GM23338 (cell line): ENCODE measurements around the gene RSPH6A. TPM values are rescaled to one million over a fixed set of nuclear protein-coding genes. Genes with fewer than 3 reads are reported as not detected.
A peak's percentile ranks its signal among the peaks of the same experiment; 100 is the strongest.

ENCODE experiments used
- ATAC-seq: fragments of 200-7000 bp; cut with Tn5 transposase; 3 replicates; pipeline ENCODE4 v1.9.1; 2020
- DNase-seq: peaks from one replicate; pipeline ENCODE4 v3.0.0-alpha.2; 2015; ENCODE audit warnings: low spot score
- H2AFZ ChIP-seq: fragments of 200-600 bp; sonication (generic); 2 replicates; pipeline ENCODE4 v1.8.0; 2016; ENCODE audit warnings: antibody characterized with exemption, mild to moderate bottlenecking, moderate library complexity
- H3F3A ChIP-seq: fragments of 200-600 bp; sonication (generic); replicated peaks from 2 replicates; pipeline ENCODE4 v1.8.0; 2017; ENCODE audit warnings: antibody characterized with exemption, mixed run types, low read depth
- H3K27ac ChIP-seq: fragments of 200-600 bp; sonication (generic); 2 replicates; pipeline ENCODE4 v1.6.1; 2016; ENCODE audit warnings: low read depth
- H3K27me3 ChIP-seq: fragments of 200-600 bp; sonication (generic); 2 replicates; pipeline ENCODE4 v1.8.0; 2016; ENCODE audit warnings: mild to moderate bottlenecking, mixed run types, moderate library complexity; ENCODE audit not compliant: insufficient read depth
- H3K36me3 ChIP-seq: fragments of 200-600 bp; sonication (generic); 2 replicates; pipeline ENCODE4 v1.8.0; 2016; ENCODE audit warnings: mild to moderate bottlenecking; ENCODE audit not compliant: insufficient read depth
- H3K4me1 ChIP-seq: fragments of 200-600 bp; sonication (generic); 2 replicates; pipeline ENCODE4 v1.8.0; 2016; ENCODE audit warnings: mild to moderate bottlenecking, moderate library complexity; ENCODE audit not compliant: insufficient read depth
- H3K4me2 ChIP-seq: fragments of 200-600 bp; sonication (generic); 2 replicates; pipeline ENCODE4 v1.7.1; 2017; ENCODE audit warnings: mixed run types
- H3K4me3 ChIP-seq: fragments of 200-600 bp; sonication (generic); 2 replicates; pipeline ENCODE4 v1.6.1; 2016; ENCODE audit warnings: mixed run types
- H3K79me2 ChIP-seq: fragments of 200-600 bp; sonication (generic); replicated peaks from 2 replicates; pipeline ENCODE4 v1.8.0; 2017; ENCODE audit warnings: mild to moderate bottlenecking; ENCODE audit not compliant: insufficient read depth
- H3K9me2 ChIP-seq: fragments of 200-600 bp; sonication (generic); 2 replicates; pipeline ENCODE4 v1.8.0; 2017; ENCODE audit not compliant: insufficient read depth
- H4K20me1 ChIP-seq: fragments of 200-600 bp; sonication (generic); replicated peaks from 2 replicates; pipeline ENCODE4 v1.8.0; 2017; ENCODE audit warnings: mild to moderate bottlenecking; ENCODE audit not compliant: insufficient read depth
- H3K27ac Mint-ChIP-seq: 2 replicates; pipeline ENCODE4 v1.8.0; 2020; ENCODE audit warnings: inconsistent platforms, mild to moderate bottlenecking, moderate library complexity, mixed read lengths
- H3K27me3 Mint-ChIP-seq: 3 replicates; pipeline ENCODE4 v1.8.0; 2022; ENCODE audit warnings: low read depth, mild to moderate bottlenecking, moderate library complexity, mixed read lengths, inconsistent platforms; ENCODE audit not compliant: insufficient read depth, poor library complexity
- H3K36me3 Mint-ChIP-seq: 3 replicates; pipeline ENCODE4 v1.8.0; 2021; ENCODE audit warnings: low read depth, mild to moderate bottlenecking, inconsistent platforms, moderate library complexity, mixed read lengths
- H3K4me1 Mint-ChIP-seq: 3 replicates; pipeline ENCODE4 v1.8.0; 2020; ENCODE audit warnings: mild to moderate bottlenecking, inconsistent platforms, mixed read lengths
- H3K4me3 Mint-ChIP-seq: 3 replicates; pipeline ENCODE4 v1.8.0; 2021; ENCODE audit warnings: moderate library complexity, mild to moderate bottlenecking, inconsistent platforms, mixed read lengths
- H3K9me3 Mint-ChIP-seq: 3 replicates; pipeline ENCODE4 v1.8.0; 2020; ENCODE audit warnings: moderate library complexity, mild to moderate bottlenecking, inconsistent platforms, mixed read lengths
- CREB1 ChIP-seq: fragments of 250-450 bp; sonication (Bioruptor Pico); IDR thresholded peaks from 2 replicates; pipeline ENCODE4 v1.5.0; 2020; ENCODE audit warnings: low read depth, mild to moderate bottlenecking, moderate library complexity
- CTCF ChIP-seq, 2 experiments: fragments of 200-600 bp in 1 of 2; sonication (generic) in 1 of 2; conservative IDR thresholded peaks; 2 replicates each; pipeline versions ENCODE4 v1.5.1 to v1.6.1; 2016 to 2017; ENCODE audit warnings: antibody characterized with exemption in 2 of 2, low read depth in 2 of 2, mild to moderate bottlenecking in 2 of 2, moderate library complexity in 1 of 2
- JUNB ChIP-seq: IDR thresholded peaks from one replicate; pipeline ENCODE4 v1.6.1; 2016; ENCODE audit warnings: antibody characterized with exemption; ENCODE audit not compliant: unreplicated experiment
- NANOG ChIP-seq: IDR thresholded peaks from 2 replicates; pipeline ENCODE4 v1.6.1; 2016; ENCODE audit warnings: antibody characterized with exemption, borderline replicate concordance
- POLR2AphosphoS5 ChIP-seq: IDR thresholded peaks from 2 replicates; pipeline ENCODE4 v1.6.1; 2016; ENCODE audit warnings: antibody characterized with exemption, low read depth
- STAT1 ChIP-seq: IDR thresholded peaks from one replicate; pipeline ENCODE4 v1.6.1; 2016; ENCODE audit warnings: antibody characterized with exemption; ENCODE audit not compliant: unreplicated experiment
- ZNF114 ChIP-seq: fragments of 250-450 bp; sonication (Bioruptor Pico); IDR thresholded peaks from 2 replicates; pipeline ENCODE4 v1.5.0; 2020; ENCODE audit warnings: mild to moderate bottlenecking, moderate library complexity
- ZNF331 ChIP-seq: fragments of 250-450 bp; sonication (Bioruptor Pico); IDR thresholded peaks from 2 replicates; pipeline ENCODE4 v1.5.0; 2020; ENCODE audit warnings: low read depth, mild to moderate bottlenecking, moderate library complexity
- ZNF462 ChIP-seq: fragments of 250-450 bp; sonication (Bioruptor Pico); IDR thresholded peaks from 2 replicates; pipeline ENCODE4 v1.5.0; 2020; ENCODE audit warnings: mild to moderate bottlenecking, moderate library complexity
- polyA plus RNA-seq: library from polyadenylated mRNA; unstranded; fragments of >200 nt; fragmentation: Nextera tagmentation; extraction: Ambion mirVana; gene quantifications from 2 replicates; pipeline ENCODE4 v1.2.1, GENCODE V29; 2016
- total RNA-seq: library from RNA; depleted of rRNA; stranded (reverse); fragments of >200 nt; shearing (Covaris generic); gene quantifications from 2 replicates; pipeline ENCODE4 v1.2.3, GENCODE V29; 2014

RSPH6A gene
- total and polyA plus RNA-seq, 2 experiments from 2014 or later: 0.11 to 0.21 TPM

GRCh38 chr19:45791744-45792469, 23.2 kb downstream of the RSPH6A start:
- TF ChIP-seq CREB1 (CRISPR knock-in tag): no peak
- TF ChIP-seq ZNF331 (CRISPR knock-in tag): no peak
- TF ChIP-seq NANOG: no peak
- TF ChIP-seq ZNF462 (CRISPR knock-in tag): no peak
- TF ChIP-seq ZNF114 (CRISPR knock-in tag): no peak
- no peak for TF ChIP-seq JUNB
- no peak for TF ChIP-seq STAT1
- no peak for TF ChIP-seq POLR2AphosphoS5
- no peak for TF ChIP-seq CTCF (conservative IDR thresholded peaks at IDR 0.05; ENCODE audit: low read depth in 2 of 2)
- no peaks in the 10 kb centered on the region for H3K27me3 ChIP-seq
- H3K4me1 ChIP-seq: peaks cover 6% of the 10 kb centered on the region
- peak overlapping the region; percentile 89 for H3K27ac Mint-ChIP-seq
- H3K79me2 ChIP-seq: peaks cover 17% of the 10 kb centered on the region
- peaks cover 12% of the 10 kb centered on the region for H3K27me3 Mint-ChIP-seq
- DNase-seq: no peak
- H3K4me3 Mint-ChIP-seq: peak overlapping the region; percentile 96
- H3K4me3 ChIP-seq: peak overlapping the region; percentile 98
- H3K4me1 Mint-ChIP-seq: peaks cover 20% of the 10 kb centered on the region
- H2AFZ ChIP-seq: no peak overlapping the region
- H3K27ac ChIP-seq: no peak overlapping the region
- H3K36me3 ChIP-seq: peaks cover 6% of the 10 kb centered on the region; the same call in 1 of the 2 replicates
- peaks cover 37% of the 10 kb centered on the region for H3K36me3 Mint-ChIP-seq
- peaks cover 18% of the 10 kb centered on the region for H4K20me1 ChIP-seq
- no peak for ATAC-seq
- H3K9me3 Mint-ChIP-seq: no peaks in the 10 kb centered on the region; the same call in none of the 3 replicates
- H3F3A ChIP-seq: peaks cover 9% of the 10 kb centered on the region; the same call in 1 of the 2 replicates
- peak overlapping the region; percentile 99 for H3K4me2 ChIP-seq
- H3K9me2 ChIP-seq: no peaks in the 10 kb centered on the region
